Purkinje cell (primary cell): ENCODE measurements around the gene MAMDC4. TPM values are rescaled to one million over a fixed set of nuclear protein-coding genes. Genes with fewer than 3 reads are reported as not detected.

Experiments
- polyA plus RNA-seq: library from polyadenylated mRNA; unstranded; fragments of >200 nt; fragmentation: Nextera tagmentation; gene quantifications from 2 replicates; pipeline ENCODE4 v1.2.1, GENCODE V29; 2014

The MAMDC4 gene
- polyA plus RNA-seq = 0.12 and 0.14 TPM in 2 replicates

GRCh38 chr9:136851941-136852663 is at the start of gene MAMDC4:
Gene MAMDC4 (plus strand): TSS chr9:136852346. CDS start chr9:136852417, 71 bp downstream.

GRCh38 chr9:136807281-136808074 is 44.7 kb upstream of the MAMDC4 start, which contains the start of gene RABL6:
Gene RABL6 (plus strand): TSS chr9:136807948. CDS start chr9:136808197, 249 bp downstream.

GRCh38 chr9:136842380-136842948 is 9.7 kb upstream of the MAMDC4 start, which contains the start of gene AJM1:
Gene AJM1 (plus strand): TSS chr9:136842478. CDS start chr9:136844415, 1,937 bp downstream.

GRCh38 chr9:136849038-136849959 is 2.8 kb upstream of the MAMDC4 start, which contains the start of gene PHPT1:
Gene PHPT1 (plus strand): TSS chr9:136849409. CDS start chr9:136849431, 22 bp downstream.

GRCh38 chr9:136885950-136886578 is 33.9 kb downstream of the MAMDC4 start, which contains the start of gene TRAF2:
Gene TRAF2 (plus strand): TSS chr9:136886516. CDS start chr9:136898741, 12,225 bp downstream.

Other genes starting within 250 kb of the MAMDC4 start
- 6.2 TPM in 1 of 2 replicates, not detected in the other for gene EGFL7, start 189.4 kb upstream of the MAMDC4 start, polyA plus RNA-seq
- gene AGPAT2, start 164.9 kb upstream of the MAMDC4 start, polyA plus RNA-seq = not detected in 2 replicates
- gene DIPK1B, start 139.8 kb upstream of the MAMDC4 start, polyA plus RNA-seq = 9.0 and 15.5 TPM in 2 replicates
- gene LCN10, start 109.4 kb upstream of the MAMDC4 start, polyA plus RNA-seq = not detected in 2 replicates
- gene LCN6, start 103.8 kb upstream of the MAMDC4 start, polyA plus RNA-seq = not detected in 2 replicates
- gene LCN8, start 94.1 kb upstream of the MAMDC4 start, polyA plus RNA-seq = 1.1 TPM in 1 of 2 replicates, not detected in the other
- not detected in 2 replicates for gene LCN15, start 87.8 kb upstream of the MAMDC4 start, polyA plus RNA-seq
- 91.0 and 93.8 TPM in 2 replicates for gene TMEM141, start 61.0 kb upstream of the MAMDC4 start, polyA plus RNA-seq
- not detected in 2 replicates for gene CCDC183, start 56.0 kb upstream of the MAMDC4 start, polyA plus RNA-seq
- 1.2 and 1.9 TPM in 2 replicates for gene RABL6, start 44.4 kb upstream of the MAMDC4 start, polyA plus RNA-seq
- not detected in 2 replicates for gene AJM1, start 9.9 kb upstream of the MAMDC4 start, polyA plus RNA-seq
- 274 and 285 TPM in 2 replicates for gene PHPT1, start 2.9 kb upstream of the MAMDC4 start, polyA plus RNA-seq
- 421 and 539 TPM in 2 replicates for gene EDF1, start 14.0 kb downstream of the MAMDC4 start, polyA plus RNA-seq
- gene TRAF2, start 34.2 kb downstream of the MAMDC4 start, polyA plus RNA-seq = 1.1 and 1.4 TPM in 2 replicates
- 0.56 and 2.2 TPM in 2 replicates for gene FBXW5, start 92.4 kb downstream of the MAMDC4 start, polyA plus RNA-seq
- 0.90 TPM in 1 of 2 replicates, not detected in the other for gene C8G, start 92.9 kb downstream of the MAMDC4 start, polyA plus RNA-seq
- gene LCN12, start 99.9 kb downstream of the MAMDC4 start, polyA plus RNA-seq = not detected in 2 replicates
- gene PTGDS, start 125.2 kb downstream of the MAMDC4 start, polyA plus RNA-seq = 67.9 and 135 TPM in 2 replicates
- gene LCNL1, start 130.6 kb downstream of the MAMDC4 start, polyA plus RNA-seq = not detected in 2 replicates
- gene PAXX, start 140.1 kb downstream of the MAMDC4 start, polyA plus RNA-seq = 4.7 TPM in 2 replicates
- not detected in 2 replicates for gene CLIC3, start 144.2 kb downstream of the MAMDC4 start, polyA plus RNA-seq
- 0.60 and 0.74 TPM in 2 replicates for gene ABCA2, start 175.9 kb downstream of the MAMDC4 start, polyA plus RNA-seq
- gene FUT7, start 179.7 kb downstream of the MAMDC4 start, polyA plus RNA-seq = not detected in 2 replicates
- gene NPDC1, start 193.8 kb downstream of the MAMDC4 start, polyA plus RNA-seq = 10.3 and 19.0 TPM in 2 replicates
- not detected in 2 replicates for gene ENTPD2, start 201.7 kb downstream of the MAMDC4 start, polyA plus RNA-seq
- gene SAPCD2, start 218.2 kb downstream of the MAMDC4 start, polyA plus RNA-seq = 0.24 TPM in 1 of 2 replicates, not detected in the other
- not detected in 2 replicates for gene UAP1L1, start 225.2 kb downstream of the MAMDC4 start, polyA plus RNA-seq
- 5.7 and 15.4 TPM in 2 replicates for gene MAN1B1, start 234.6 kb downstream of the MAMDC4 start, polyA plus RNA-seq